H1 (cell line): ENCODE measurements around the gene ACAP3. TPM values are rescaled to one million over a fixed set of nuclear protein-coding genes. Genes with fewer than 3 reads are reported as not detected.

ENCODE experiments used
- ASH2L ChIP-seq: fragments of 200-600, 300-600 bp; sonication (generic); IDR thresholded peaks from one replicate; pipeline ENCODE4 v1.7.1; 2017; ENCODE audit warnings: low read length
- CHD7 ChIP-seq: fragments of 300-600 bp; sonication (generic); IDR thresholded peaks from 2 replicates; pipeline ENCODE4 v1.7.1; 2012; ENCODE audit warnings: low read length, moderate library complexity, mild to moderate bottlenecking, inconsistent platforms; ENCODE audit not compliant: insufficient replicate concordance
- E2F6 ChIP-seq: IDR thresholded peaks from 2 replicates; pipeline ENCODE4 v1.6.1; 2012; ENCODE audit warnings: inconsistent platforms
- FOSL1 ChIP-seq: IDR thresholded peaks from 2 replicates; pipeline ENCODE4 v1.6.1; 2011; ENCODE audit warnings: mild to moderate bottlenecking, low read depth, low read length, moderate library complexity; ENCODE audit not compliant: insufficient read depth
- TEAD4 ChIP-seq: IDR thresholded peaks from 2 replicates; pipeline ENCODE4 v1.6.1; 2012; ENCODE audit warnings: low read depth, low read length, inconsistent platforms, mixed read lengths
- polyA plus RNA-seq, 7 experiments: library from polyadenylated mRNA; depleted of rRNA in 3 of 7; stranded (reverse) in 5 of 7; unstranded in 2 of 7; fragments of >200 nt in 5 of 7; fragments of 200-250 nt in 2 of 7; gene quantifications; 1 replicate in 5 of 7; 2 replicates in 1 of 7; 4 replicates in 1 of 7; pipeline versions ENCODE4 v1.2.1 to v1.2.3, GENCODE V29; 2011 to 2013; ENCODE audit warnings: missing spikeins in 2 of 7, mixed read lengths in 2 of 7
- total RNA-seq: library from RNA; stranded (reverse); fragmentation: NEBNext Ultra II Directional; extraction: Animal tissue kit (Norgen Biotek cat#: 25700); gene quantifications from 2 replicates; pipeline ENCODE4 v1.2.1, GENCODE V29; 2021

Gene ACAP3
- total and polyA plus RNA-seq, 2 of the 8 experiments (the other 6 are each of a cell fraction or from before 2014, with no cell fraction given): 14.8 to 28.3 TPM

- TF ChIP-seq CHD7 (no peak), ASH2L (no peak), E2F6 (no peak), TEAD4 (no peak), FOSL1 (no peak)
Observed at GRCh38 chr1:1296070-1297061, 11.4 kb downstream of the ACAP3 start (continued).
